CD4-positive, alpha-beta T cell treated with Interleukin-17A for 4 hours (primary cell): ENCODE results near the gene XPC.
"Not testable (repeated sequence)": the region's sequence is repeated elsewhere in the genome, so short reads cannot be mapped to it uniquely, and the experiment has no call there.

Source experiments
- DNase-seq: peaks from one replicate; pipeline ENCODE4 v3.0.0-alpha.2; 2020; ENCODE audit warnings: mixed read lengths

Gene XPC

DNA sequence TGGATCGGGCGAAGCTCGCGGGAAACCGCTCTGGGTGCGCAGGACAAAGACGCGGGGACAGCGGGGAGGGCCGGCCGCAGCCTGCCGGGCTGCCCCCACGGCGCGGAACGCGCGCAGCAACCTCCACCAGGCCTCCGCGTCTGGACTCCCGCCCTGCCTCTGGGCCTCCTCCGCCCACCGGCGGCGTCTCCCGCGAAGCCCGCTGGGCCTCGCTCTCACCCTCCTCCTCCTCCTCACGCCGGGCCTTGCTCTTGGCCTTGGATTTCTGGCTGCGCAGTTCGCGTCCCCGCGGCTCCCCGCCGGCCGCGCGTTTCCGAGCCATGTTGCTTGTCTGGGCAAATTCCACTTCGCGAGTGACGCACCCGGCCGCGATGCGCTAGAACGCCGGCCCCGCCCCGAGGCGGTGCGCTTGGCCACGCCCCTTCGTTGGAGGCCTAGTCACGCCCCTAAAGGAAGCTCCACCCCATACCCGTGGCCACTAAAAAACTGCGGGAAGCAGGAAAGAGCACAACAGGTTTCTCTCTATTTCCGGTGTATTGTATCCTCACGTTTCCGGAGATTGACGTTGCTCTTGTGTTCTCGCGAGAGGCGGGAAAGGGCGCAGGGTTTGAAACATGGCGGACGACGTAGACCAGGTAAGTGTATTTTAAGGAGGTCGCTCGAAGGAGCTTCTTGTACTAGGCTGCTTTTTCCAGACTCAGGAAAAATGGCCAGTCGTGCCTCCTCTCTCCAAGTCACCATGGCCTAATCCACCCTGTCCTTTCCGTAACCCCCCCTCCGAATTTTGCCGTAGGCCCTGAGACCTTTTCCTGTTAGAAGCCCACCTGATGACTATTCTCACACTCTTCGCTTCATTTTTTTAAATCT lies at the start of gene XPC, which contains the start of gene LSM3:
XPC (minus strand) TSS at position 355 of the 867 bp plus-strand sequence; CDS start at position 322, 33 bp downstream.
LSM3 (plus strand) TSS at position 571 of the 867 bp plus-strand sequence; CDS start at position 615, 44 bp downstream.
- DNase-seq, result peak; percentile 98

DNA sequence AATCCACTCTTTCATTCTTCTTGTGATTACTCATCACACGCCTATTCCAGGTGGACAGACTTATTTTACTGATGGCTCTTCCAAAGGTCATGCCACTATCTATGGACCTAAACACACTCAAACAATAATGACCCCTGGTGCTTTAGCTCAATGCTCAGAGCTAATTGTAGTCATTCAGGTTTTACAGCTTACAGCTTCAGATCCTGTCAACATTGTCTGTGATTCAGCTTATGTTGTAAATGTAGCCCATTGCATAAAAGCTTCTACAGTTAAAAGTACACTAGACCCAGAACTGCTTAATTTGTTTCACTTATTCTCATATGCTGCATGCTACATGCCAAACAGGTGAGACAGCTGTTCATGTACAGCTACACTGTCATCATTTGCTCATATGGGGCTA lies 49.5 kb upstream of the XPC start:
- no peak for DNase-seq

DNA sequence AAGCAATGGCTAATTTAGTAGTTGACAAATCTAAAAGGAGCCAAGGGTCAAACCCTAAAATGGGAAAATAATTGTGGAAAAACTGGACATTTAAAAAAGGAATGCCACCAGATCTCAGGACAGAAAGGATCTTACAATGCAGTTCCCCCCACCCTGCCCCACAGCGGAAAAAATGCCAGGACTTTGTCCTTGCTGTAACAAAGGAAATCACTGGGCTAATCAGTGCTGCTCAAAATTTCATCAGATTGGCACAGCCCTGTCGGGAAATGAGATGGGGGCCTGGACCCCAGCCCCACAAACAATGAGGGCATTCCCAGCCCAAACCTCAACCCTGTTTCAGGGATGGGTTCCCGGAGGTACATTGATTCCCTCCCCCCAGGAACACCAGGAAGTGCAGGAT lies 48.0 kb upstream of the XPC start:
- DNase-seq, result not testable (repeated sequence)

DNA sequence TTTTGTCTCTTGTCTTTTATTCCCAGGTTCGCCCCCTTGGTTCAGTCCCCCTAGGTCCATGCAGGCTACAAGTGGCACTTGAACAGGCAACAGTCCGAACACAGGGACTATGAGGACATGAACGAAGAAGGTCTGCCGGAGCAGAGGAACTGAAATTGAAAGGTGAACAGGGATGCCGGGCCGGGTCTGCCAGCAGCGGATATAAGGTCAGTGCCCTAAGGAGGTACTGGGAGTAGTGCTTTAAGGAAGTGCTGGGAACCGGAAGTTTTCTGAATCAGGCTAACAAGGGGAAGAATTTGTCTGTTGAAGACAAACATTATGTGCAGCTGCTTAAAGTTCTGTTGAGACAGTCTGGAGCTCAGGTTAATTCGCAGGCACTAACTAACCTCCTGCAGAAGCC lies 47.0 kb upstream of the XPC start:
- DNase-seq, result no peak

DNA sequence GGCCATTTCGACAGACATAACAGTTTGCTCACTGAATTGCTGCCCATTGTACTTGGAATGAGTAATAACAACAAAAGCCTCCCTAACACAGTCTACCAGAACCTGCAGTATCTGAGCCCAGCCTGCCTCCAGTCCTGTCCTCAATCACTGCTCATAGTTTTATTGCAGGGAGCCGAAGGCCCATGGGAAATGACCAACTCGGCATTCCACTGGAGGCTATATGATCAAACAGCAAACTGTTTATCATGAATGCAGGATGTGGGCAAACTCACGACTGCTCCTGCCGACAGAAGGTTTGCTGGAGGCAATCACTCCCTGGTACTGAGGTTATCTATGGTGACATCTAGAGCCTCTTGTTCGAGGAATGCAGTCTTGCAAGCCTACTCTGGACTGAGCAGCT lies 46.5 kb upstream of the XPC start:
- DNase-seq, result no peak

DNA sequence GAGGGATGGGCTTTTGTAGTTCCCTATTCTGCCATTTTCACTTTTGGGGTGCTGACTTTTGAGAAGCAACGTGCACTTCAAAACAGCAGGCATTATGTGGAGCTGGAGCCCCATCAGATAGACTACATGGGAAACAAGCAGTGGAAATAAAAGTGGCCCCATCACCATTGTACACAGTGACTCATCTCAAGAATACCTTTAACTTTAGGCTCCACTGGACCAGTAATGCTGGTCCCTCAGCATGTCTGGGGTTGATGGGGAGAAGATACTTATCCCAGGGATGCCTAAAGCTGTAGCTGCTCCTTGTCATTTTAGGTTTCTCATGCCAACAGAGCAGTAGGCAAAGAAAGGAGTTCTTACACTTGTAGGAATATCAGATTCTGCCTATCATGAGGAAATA lies 45.2 kb upstream of the XPC start:
- no peak for DNase-seq

DNA sequence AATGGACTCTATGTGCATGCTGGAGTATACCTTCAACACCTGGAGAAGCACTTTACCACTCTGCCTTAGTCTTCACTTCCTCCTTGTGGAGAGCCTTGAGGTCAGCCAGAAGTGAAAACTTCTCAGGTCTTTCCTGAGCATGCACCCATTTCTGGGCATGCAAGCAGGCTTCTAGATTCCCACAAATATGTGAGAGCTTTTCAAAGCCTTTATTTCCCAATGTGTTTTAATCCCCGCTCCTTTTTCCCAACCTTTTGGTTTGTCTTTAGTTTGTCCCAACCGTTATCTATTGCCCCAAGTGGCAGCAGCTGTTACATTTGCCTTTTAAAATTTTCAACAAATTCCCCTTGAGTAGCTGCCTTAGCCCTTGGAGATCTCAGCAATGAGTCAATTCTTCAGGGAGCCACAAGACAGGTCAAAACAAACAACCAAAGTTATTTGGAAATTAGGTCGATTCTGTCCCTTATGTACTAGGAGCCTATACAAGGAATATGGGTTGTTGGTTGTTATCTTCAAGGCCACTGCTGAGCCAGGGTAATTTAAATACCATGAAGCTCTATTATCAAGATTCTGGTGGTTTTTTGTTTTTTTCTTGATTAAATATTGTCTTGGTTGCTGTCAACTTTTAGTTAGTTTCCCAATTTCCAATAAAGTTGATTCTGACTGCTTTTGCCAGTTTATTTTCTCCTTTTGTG lies 44.6 kb upstream of the XPC start:
- DNase-seq, result no peak

DNA sequence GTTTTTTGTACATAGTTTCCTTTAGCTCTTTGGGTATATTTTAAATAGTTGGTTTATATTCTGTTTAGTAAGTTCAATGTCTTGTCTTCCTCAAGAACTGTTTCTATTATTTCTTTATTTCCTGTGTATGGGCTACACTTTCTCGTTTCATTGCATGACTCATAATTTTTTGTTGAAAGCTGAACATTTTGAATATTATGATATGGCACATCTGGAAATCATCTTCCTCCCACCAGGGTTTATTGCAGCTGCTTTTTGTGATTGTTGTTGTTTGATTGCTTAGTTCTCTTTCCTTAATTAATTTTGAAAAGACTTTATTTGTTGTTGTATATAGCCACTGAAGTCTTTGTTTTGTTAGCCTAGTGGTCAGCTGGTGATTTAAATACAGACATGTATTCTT lies 44.1 kb upstream of the XPC start:
- DNase-seq, result no peak

DNA sequence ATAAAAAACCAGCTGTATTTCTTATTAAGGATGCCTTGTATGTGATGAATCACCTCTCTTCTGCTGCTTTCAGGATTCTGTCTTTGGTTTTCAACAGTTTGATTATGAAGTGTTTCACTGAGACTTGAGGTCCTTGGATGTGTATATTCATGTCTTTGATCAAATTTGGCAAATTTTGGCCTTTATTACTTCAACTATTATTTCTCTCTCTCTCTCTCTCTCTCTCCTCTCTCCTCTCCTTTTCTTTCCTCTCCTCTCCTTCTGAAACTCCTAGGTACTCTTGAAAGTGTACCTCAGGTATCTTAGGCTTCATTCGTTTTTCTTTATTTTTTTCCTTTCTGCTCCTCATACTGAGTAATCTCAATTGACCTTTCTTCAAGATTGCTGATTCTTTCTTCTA lies 43.5 kb upstream of the XPC start:
- no peak for DNase-seq

DNA sequence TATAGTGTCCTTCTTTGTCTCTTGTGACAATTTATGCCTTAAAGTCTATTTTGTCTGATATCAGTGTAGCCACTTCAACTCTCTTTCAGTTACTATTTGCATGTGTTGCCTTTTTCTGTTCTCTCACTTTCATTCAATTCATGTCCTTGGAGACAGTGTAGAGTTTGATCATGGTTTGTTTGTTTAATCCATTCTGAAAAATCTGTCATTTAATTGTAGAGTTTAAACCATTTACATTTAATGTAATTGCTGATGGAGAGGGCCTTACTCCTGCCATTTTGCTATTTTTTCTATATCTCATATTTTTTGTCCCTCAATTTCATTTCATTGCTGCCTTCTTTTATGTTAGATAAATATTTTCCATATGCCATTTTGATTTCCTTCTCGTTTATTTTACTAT lies 42.5 kb upstream of the XPC start:
- no peak for DNase-seq

DNA sequence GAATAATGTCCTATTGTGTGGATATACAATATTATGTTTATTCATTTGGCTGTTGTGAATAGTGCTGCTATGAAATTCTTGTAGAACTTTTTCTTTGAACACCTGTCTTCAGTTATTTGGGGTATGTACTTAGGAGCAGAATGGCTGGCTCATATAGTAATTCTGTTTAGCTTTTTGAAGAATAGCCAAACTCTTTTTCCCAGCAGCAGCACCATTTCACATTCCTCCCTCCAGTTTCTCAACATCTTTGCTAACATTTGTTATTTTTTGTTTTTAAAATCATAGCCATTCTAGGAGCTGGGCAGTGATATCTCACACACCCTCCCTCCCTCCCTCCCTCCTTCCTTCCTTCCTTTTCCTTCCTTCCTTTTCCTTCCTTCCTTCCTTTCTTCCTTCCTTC lies 40.0 kb upstream of the XPC start:
- DNase-seq, result no peak

DNA sequence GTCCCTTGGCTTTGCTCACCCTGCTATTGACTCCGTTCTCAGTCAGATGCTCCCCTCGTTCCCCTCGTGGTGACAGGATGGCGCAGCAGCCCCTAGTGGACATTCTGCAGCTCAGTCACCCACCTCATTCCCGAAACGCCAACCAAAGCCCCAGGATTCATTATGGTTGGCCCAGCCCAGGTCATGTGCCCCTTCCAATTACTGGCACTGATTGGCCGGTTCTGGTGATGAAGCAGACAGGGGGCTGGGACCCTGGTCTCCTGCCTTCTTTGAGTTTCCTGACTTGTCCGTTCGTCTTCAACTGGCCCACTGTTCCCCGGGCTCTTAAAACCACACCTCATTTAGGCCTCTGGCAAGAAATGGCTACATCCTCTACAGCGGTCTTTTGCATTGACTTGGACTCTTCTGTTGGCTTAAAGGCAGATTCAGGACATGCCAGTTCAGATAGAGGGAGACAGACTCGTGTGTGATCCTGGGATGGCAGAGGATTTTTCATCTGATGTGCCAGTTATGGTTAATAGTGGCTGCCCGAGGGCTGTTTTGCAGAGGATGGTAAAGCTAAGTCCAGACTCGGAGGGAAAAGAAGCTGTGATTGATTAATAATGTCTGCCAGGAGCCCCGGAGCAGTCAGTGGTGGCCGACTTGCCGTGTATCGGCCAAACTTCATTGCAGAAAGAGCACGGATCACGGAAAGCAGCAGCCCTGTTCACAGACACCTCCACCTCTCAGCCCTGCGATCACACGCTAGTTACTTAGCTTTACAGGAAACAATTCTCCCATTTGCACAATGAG lies 38.1 kb upstream of the XPC start:
- DNase-seq, result peak; percentile 25

DNA sequence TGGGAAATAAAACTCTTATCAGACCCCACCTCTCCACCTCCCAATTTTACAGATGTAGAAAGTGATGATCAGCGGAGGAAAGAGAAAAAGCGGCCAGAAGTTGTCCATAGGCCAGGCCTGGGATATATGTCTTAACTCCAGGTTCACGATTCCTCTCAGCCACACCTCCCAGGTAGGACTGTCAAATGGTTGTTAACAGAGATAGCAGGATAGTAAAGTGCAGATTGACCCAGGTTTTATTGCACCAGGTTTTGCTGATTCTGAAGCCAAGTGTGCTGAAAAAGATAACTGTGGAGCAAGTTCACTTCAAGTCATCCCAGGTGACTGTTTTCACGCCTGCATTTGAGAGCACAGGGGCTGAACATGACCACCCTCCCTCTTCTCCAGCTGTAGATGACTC lies 36.4 kb upstream of the XPC start:
- no peak for DNase-seq

DNA sequence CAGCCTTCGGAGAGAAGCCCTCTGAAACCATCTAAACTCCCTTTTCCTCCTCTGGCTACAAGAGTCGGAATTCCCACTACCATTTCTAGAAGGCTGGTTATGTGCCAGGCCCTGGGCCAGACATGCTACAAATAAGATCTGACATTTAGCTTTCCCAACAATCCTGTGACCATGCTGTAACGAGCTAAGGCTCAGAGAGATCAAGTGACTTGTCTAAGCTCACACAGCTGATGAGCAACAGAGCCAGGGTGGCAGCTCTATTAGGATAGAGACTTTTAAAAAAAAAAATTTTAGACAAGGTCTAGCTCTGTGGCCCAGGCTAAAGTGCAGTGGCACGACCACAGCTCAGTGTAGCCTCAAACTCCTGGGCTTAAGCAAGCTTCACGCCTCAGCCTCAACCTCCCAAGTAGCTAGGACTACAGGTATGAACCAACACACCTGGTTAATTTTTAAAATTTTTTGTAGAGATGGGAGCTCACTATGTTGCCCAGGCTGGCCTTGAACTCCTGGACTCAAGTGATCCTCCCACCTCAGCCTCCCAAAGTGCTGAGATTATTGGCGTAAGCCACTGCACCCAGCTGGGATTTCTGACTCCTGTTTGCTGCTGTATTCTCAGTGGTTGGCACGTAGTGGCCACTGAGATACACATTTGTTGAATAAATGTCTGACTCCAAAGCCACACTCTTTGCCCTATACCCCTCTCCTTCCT lies 34.8 kb upstream of the XPC start:
- DNase-seq, result no peak

DNA sequence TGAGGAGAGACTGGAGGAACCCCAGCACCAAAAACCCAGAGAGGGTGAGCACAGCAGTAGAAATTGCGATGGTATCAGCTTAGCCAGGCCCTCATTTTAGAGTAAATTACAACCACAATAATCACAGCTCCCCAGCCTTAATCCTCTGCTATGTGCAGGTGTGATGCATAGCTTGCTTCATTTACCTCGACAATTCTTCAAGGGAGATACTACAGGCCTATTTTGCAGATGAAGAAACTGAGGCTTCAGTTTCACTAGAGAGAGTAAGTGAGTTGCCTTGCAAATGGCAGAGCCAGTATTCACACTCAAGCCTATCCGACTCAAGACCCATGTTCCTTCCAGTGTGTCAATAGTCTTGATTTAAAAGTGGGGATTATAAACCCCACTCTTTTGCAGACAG lies 33.6 kb upstream of the XPC start:
- DNase-seq, result no peak

DNA sequence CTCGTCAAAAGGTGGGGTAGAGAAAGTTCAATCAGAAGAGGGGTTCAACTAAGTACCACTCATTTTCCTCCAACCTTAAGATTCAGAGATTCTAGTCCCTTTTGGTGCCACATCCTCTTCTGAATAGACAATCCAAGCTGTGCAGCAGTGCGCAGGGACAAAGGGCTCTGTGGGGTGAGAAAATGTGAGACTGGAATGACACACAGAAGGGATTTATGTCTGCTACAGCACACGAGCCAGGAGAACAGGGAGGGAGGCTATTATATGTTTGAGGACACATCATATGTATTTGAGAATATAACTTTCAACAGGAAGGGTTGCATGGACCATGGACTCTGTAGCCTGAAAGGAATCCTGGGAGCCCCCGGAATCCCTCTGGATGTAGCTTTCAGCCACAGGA lies 33.2 kb upstream of the XPC start:
- DNase-seq, result no peak

DNA sequence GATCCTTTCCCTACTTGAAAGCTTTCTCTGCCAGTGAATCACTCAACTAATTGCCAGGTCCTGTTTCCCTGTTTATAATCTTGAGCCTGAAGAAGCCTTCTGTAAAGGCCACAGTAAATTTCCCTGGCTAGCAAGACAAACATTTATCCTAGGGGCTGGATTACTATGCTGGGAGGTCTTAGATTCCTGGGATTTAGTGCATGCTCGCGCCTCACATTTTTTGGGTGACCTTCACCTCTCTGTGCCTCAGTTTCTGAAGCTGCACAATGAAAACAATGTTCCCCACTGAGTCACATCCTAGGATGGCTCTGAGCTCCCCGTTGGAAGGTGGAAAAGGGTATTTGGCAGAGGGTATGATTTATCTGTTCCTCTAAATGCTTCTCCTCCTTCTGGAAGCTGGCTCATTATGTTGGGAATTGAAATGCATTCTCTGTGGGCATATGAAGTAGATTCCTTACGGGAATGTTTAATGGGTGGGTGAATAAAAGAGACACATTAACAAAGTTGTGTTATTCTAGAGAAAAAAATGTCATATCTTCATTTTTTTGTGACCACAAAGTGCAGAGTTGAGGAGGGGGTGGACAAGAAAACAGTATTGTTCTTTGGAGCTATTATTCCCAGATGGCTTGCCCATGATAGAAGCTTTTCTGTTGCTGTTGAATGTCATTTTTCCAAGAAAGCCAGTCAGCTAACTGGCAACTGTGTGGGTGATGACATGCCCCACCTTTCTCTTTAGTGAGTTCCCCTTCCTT lies 32.6 kb upstream of the XPC start:
- DNase-seq, result no peak

DNA sequence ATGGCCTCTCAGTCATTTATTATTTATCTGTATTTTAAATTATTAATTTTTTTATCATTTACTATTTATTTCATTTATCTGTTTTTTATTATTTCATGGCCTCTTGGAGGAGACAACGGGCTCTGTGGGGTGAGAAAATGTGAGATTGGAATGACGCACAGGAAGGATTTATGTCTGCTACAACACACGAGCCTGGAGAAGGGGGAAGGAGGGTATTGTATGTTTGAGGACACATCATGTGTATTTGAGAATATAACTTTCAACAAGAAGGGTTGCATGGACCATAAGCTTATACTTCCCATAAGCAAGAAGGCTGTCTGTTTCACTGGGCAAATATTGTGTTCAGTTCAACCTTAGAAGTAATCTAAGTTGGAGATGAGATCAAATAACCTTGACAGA lies 31.9 kb upstream of the XPC start:
- DNase-seq, result no peak

DNA sequence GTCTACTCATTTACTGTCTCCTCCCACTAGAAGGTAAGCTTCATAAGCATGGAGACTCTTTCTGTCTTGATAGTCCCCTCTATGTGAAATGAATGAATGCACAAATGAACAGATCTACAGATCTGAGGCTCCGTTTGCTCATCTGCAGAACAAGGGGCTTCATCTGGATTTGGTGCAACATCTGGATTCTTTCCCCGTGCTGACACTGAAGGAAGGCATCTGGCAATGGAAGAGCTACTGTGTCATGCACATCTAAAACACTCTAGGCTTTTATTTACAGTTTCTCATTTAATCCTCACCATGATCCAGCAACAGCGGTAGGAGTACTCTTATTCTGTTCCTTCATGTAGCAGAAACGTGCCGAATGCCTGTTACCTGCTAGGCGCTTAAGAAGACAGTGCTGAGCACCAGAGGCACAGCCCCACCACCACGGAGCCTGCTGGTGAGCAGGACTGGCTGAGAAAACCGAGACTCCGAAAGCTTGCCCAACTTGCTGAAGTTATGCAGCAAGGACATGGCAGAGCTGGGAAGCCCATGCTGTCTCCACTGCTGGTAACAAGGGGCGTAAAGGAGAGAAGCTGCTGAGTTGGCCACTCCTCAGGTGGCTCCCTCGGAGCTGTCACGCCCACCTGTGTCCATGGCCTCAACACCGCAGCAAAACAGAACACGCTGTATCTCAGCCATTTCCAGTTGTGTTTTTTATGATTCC lies 31.3 kb upstream of the XPC start:
- DNase-seq, result no peak

DNA sequence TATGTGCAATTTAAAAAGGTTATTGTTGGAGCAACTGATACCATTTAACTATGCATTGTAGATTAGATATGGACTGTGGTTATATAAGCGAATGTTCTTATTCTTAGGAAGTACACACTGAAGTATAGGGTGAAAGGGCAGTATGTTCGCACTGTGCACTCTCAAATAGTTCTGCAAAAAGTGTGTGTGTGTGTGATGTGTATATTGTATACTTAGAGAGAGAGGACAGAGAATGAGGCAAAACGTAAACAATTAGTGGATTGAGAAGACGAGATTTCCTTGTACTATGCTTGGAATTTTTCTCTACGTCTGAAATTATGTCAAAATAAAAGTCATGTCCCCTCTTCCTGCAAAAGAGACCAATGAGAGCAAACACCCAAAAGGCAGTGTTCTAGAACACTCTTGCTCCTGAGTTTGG lies 30.6 kb upstream of the XPC start:
- DNase-seq, result no peak

DNA sequence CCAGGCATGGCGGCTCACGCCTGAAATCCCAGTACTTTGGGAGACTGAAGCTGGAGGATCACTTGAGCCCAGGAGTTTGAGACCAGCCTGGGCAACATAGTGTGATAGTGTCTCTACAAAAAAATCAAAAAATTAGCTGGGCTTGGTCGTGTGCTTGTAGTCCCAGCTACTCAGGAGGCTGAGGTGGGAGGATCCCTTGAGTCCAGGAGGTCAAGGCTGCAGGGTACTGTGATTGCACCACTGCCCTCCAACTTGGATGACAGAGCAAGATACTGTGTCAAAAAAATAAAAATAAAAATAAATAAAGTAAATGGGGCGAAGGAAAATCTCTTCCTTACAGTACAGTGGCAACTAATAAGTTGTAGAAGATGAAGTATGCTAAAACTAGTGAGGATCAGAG lies 29.8 kb upstream of the XPC start:
- DNase-seq, result no peak
